ENCODE measurements around the gene SARNP. TPM values are rescaled to one million over a fixed set of nuclear protein-coding genes. Genes with fewer than 3 reads are reported as not detected.

SARNP gene
- total RNA-seq, 8 experiments from 2014 or later, result 81.9 to 148 (median 114) TPM

DNA sequence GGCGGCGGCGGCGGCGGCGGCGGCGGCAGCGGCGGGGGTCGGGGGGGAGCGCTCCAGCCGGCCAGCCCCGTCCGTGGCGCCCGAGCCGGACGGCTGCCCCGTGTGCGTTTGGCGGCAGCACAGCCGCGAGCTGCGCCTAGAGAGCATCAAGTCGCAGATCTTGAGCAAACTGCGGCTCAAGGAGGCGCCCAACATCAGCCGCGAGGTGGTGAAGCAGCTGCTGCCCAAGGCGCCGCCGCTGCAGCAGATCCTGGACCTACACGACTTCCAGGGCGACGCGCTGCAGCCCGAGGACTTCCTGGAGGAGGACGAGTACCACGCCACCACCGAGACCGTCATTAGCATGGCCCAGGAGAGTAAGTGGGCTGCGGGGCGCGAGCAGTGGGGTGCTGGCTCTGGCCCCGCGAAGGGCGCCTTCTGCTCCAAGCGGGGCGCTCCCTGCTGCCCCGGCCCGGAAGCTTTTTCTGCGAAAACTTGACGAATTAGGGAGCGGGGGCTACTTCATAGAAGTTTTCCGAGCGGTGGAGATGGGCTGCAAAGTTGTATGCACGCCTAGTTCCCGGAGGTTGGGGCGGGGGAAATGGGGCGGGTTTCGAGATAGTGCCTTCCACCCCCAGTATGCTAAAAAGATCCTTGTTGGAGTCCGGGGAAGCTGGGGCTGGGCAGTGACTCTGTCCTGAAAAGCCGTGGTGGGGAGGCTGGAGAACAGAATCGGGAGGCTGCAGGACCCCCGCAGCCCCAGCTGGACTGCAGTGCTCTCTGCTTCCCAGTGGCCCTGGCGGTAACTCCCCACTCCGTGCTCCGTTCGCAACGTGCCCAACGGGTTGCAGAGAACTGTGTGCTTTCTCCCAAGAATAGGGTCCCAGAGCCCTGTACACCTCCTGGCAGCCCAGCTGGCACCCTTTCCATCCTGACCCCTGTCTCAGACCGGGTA is 73.9 kb downstream of the SARNP start:
- peak; percentile 34 to 60 (median 46) for ATAC-seq (replicated peaks in 6 of 8)
- WGBS, 10 experiments, result 0% methylated on average over 7 of the region's 73 CpGs; no CpG with 5 or more reads in 9 of the 10 experiments
- peaks cover 26 to 33% of the 10 kb centered on the region in 2 donors for H3K4me1 ChIP-seq (replicated peaks in 1 of 2)
- H3K4me3 ChIP-seq, result peak overlapping the region; percentile 53 to 93 (median 65)
- in situ Hi-C loops (cut with MboI; ENCODE audit: low pct_unique_long_range_greater_than_20kb in 2 of 9, low sequenced_read_pairs in 9 of 9, unreplicated experiment in 9 of 9), result loop anchor here in 4 of 9 experiments (10.0 to 25.0 kb wide), 3 partner anchors 51 to 294 kb away; partner anchors contain the start of genes DGKA (in 3 of the 4), PYM1 (in 3 of the 4) and RPS26 (in 2 of the 4)
- peak overlapping the region; percentile 86 to 96 for H3K27ac ChIP-seq

DNA sequence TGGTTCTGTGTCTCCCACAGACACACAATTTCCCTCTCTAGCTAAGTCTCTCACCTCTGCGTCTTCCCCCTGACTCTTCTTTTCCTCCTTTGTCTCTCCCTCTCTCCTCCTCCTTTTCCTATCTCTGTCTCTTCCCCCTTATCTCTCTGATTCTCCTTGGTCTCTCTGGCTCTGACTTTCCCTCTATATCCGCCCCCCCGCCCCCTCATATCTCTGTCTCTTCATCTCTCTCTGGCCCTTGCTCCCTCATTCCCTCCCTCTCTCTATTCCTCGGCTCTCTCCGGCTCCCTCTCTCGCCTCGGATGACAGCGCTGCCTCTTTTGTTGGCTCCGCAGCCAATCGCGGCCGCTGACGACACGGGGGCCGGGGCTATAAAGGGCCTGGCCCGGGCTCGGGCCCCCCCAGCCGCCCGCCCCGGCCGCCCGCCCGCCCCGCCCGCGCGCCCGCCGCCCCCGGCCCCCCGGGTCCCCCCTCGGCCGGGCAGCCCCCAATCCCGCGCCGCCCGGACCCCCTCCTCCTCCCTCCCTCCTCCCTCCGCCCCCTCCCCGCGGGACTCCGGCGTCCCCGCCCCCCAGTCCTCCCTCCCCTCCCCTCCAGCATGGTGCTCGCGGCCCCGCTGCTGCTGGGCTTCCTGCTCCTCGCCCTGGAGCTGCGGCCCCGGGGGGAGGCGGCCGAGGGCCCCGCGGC is 74.7 kb downstream of the SARNP start, which contains the start of gene GDF11:
GDF11 (plus strand) TSS at position 404 of the 687 bp plus-strand sequence; CDS start at position 599, 195 bp downstream.
- peak; percentile 62 to 76 (median 66) for ATAC-seq (replicated peaks in 6 of 8)
- in situ Hi-C loops (cut with MboI; ENCODE audit: low pct_unique_long_range_greater_than_20kb in 2 of 9, low sequenced_read_pairs in 9 of 9, unreplicated experiment in 9 of 9), result loop anchor here in 4 of 9 experiments (10.0 to 25.0 kb wide), 3 partner anchors 52 to 294 kb away; partner anchors contain the start of genes DGKA (in 3 of the 4), PYM1 (in 3 of the 4) and RPS26 (in 2 of the 4)
- Histone ChIP-seq H3K27ac (peak within 1 kb of the TSS; percentile 86 to 96), H3K4me3 (peak within 1 kb of the TSS; percentile 53 to 93 (median 65)), H3K4me1 (replicated peaks in 1 of 2) (peaks cover 24 to 33% of the 10 kb centered on the region in 2 donors)
- WGBS, 10 experiments, result 0 to 4% (median 0%) methylated on average over 1 to 4 of the region's 53 CpGs; no CpG with 5 or more reads in 6 of the 10 experiments

DNA sequence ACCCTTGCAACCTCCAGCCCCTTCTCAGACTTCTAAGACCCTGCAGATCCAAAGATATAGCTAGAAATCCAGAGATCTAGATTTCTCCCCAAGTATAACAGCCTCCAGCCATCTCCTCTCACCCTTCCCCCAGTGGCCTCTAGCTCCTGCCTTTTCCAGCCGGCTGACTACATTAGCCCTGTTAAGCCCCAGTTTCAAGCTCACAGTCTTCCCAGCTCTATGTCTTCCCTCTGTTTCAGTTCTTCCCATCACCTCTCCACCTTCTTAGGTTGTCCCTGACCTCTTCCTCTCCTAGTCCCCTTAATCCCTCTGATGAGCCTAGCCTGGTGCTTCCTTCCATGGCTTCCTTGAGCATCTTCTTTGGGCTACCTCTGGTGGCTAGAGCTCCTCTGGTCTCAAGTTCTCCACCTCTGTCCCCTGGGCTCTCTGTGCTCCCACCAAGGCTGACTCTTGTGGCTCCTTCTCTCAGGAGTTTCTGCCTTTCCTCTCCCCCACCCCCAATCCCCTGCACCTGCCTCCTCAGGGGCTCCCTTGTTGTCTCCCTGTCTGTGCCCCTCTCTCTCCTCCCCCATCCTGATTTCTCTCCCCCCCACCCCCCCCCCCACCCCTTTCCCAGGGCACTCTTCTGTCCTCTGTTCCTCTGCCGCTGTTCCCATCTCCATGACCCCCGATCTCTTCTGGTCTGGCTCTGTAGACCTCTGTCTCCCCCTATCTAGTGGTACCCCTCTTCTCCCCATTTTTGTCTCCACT is 75.4 kb downstream of the SARNP start:
- peak overlapping the region; percentile 86 to 96 for H3K27ac ChIP-seq
- 0 to 40% (median 20%) methylated on average over 1 of the region's 3 CpGs; no CpG with 5 or more reads in 5 of the 10 experiments for WGBS, 10 experiments
- peak overlapping the region; percentile 53 to 93 (median 65) for H3K4me3 ChIP-seq
- ATAC-seq (replicated peaks in 6 of 8), result no peak
- in situ Hi-C loops (cut with MboI; ENCODE audit: low pct_unique_long_range_greater_than_20kb in 2 of 9, low sequenced_read_pairs in 9 of 9, unreplicated experiment in 9 of 9), result loop anchor here in 4 of 9 experiments (10.0 to 25.0 kb wide), 3 partner anchors 53 to 295 kb away; partner anchors contain the start of genes DGKA (in 3 of the 4), PYM1 (in 3 of the 4) and RPS26 (in 2 of the 4)
- H3K4me1 ChIP-seq (replicated peaks in 1 of 2), result peaks cover 16 to 36% of the 10 kb centered on the region in 2 donors

DNA sequence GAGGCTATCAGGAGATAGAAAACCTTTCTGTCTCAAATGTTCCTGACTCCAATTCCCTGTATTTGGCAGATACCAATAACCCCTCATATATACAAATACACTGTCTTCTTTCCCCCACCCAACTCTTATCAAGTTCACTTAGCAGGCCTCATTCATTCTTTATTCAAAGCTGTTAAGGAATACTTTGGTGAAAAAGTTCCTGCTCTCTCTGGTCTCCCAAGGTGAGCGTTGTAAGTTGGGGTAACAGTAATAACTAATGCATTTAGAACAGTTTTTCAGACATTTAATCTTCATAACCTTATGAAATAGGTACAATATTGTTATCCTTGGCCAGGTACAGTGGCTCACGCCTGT is 78.5 kb downstream of the SARNP start:
- H3K4me3 ChIP-seq, result peak overlapping the region; percentile 33 to 54 (median 37)
- WGBS, 10 experiments, result 80 to 100% (median 100%) methylated on average over 1 to 2 of the region's 2 CpGs; no CpG with 5 or more reads in 3 of the 10 experiments
- H3K27ac ChIP-seq, result no peak overlapping the region
- H3K4me1 ChIP-seq (replicated peaks in 1 of 2), result peaks cover 6 to 19% of the 10 kb centered on the region in 2 donors
- in situ Hi-C loops (cut with MboI; ENCODE audit: low pct_unique_long_range_greater_than_20kb in 2 of 9, low sequenced_read_pairs in 9 of 9, unreplicated experiment in 9 of 9), result loop anchor here in 5 of 9 experiments (10.0 to 25.0 kb wide), 3 partner anchors 198 to 298 kb away; partner anchors contain the start of genes DGKA (in 3 of the 5), PYM1 (in 3 of the 5) and RPS26 (in 2 of the 5)
- no peak for ATAC-seq (replicated peaks in 6 of 8)

DNA sequence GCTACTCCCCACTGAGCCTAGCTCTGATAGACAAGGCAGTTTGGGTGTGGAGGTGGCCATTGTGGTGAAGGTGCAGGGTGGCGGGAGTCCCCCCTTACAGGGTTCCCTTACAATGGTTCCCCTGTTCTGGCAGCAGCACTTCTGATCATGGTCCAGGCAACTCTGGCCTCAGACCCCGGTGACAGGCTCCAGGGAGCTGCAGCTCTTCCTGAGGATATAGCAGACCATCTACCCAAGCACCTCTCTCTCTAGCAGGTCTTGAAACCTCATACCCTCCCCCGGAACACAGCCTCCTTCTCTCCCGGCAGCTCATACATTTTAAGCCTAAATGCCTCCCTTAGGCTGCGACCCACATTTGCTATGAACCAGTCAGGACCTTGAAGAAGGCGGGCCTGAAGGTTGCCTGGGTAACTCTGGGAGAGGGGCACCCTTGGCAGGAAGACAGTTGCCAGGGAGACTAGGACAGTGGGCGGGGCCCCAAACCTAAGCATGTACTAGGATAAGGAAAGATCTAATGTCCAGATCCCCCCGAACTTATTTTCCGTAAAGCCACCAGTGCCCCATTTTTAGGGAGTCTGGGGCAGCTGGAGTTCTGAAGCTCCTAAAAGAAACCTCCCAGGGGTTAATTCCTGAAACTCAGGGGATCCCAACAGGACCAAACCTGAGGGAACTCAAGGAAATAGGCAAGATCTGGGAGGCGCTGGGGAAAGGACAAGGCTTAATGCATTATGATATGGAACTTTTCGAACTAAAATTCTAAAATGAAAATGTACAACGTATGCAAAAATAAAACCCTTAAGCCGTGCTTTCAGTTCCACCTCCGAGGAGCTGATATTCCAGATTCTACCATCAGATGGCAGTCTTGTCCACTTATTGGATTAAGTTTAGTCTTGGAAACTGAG is 79.2 kb downstream of the SARNP start:
- ATAC-seq (replicated peaks in 6 of 8), result peak; percentile 34 to 82 (median 76)
- peak overlapping the region; percentile 76 to 84 for H3K27ac ChIP-seq
- in situ Hi-C loops (cut with MboI; ENCODE audit: low pct_unique_long_range_greater_than_20kb in 2 of 9, low sequenced_read_pairs in 9 of 9, unreplicated experiment in 9 of 9), result loop anchor here in 5 of 9 experiments (10.0 to 25.0 kb wide), 3 partner anchors 199 to 299 kb away; partner anchors contain the start of genes DGKA (in 3 of the 5), PYM1 (in 3 of the 5) and RPS26 (in 2 of the 5)
- H3K4me3 ChIP-seq, result peak overlapping the region; percentile 33 to 54 (median 37)
- WGBS, 10 experiments, result 0 to 20% (median 0%) methylated on average over 2 to 8 of the region's 14 CpGs
- peaks cover 6 to 19% of the 10 kb centered on the region in 2 donors for H3K4me1 ChIP-seq (replicated peaks in 1 of 2)

DNA sequence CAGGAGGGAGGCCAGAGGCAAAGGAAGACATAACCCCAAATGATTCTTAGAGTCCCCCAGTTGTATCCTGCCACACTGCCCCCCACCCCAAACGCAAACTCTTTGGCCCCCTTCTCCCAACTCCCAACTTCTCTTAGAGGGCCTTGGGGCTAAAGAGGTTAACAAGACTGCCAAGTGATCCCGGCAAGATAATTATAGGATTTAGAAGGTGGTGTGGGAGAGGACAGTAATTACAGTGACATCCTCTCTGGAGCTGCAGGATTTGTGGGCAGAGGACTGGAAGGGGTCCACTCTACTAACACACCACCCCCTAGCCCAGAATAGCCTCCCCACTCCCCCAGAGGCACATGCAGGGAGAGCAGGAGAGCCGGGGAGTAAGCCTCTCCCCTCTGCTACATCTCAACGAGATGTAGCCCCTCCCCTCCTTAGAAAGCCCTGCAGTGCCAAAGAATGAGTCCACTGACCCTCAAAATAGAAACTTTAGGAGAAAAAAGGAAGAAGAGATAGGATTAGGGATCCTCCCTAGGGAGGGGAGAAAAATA is 79.9 kb downstream of the SARNP start:
- peak; percentile 3 to 63 (median 50) for ATAC-seq (replicated peaks in 6 of 8)
- Histone ChIP-seq H3K27ac (peak overlapping the region; percentile 76 to 84), H3K4me3 (peak overlapping the region; percentile 33 to 54 (median 37)), H3K4me1 (replicated peaks in 1 of 2) (peaks cover 6 to 19% of the 10 kb centered on the region in 2 donors)
- WGBS, 10 experiments, result 0 to 13% (median 7%) methylated on average over 1 to 3 of the region's 4 CpGs; no CpG with 5 or more reads in 7 of the 10 experiments
- in situ Hi-C loops (cut with MboI; ENCODE audit: low pct_unique_long_range_greater_than_20kb in 2 of 9, low sequenced_read_pairs in 9 of 9, unreplicated experiment in 9 of 9), result loop anchor here in 5 of 9 experiments (10.0 to 25.0 kb wide), 3 partner anchors 200 to 300 kb away; partner anchors contain the start of genes DGKA (in 3 of the 5), PYM1 (in 3 of the 5) and RPS26 (in 2 of the 5)

DNA sequence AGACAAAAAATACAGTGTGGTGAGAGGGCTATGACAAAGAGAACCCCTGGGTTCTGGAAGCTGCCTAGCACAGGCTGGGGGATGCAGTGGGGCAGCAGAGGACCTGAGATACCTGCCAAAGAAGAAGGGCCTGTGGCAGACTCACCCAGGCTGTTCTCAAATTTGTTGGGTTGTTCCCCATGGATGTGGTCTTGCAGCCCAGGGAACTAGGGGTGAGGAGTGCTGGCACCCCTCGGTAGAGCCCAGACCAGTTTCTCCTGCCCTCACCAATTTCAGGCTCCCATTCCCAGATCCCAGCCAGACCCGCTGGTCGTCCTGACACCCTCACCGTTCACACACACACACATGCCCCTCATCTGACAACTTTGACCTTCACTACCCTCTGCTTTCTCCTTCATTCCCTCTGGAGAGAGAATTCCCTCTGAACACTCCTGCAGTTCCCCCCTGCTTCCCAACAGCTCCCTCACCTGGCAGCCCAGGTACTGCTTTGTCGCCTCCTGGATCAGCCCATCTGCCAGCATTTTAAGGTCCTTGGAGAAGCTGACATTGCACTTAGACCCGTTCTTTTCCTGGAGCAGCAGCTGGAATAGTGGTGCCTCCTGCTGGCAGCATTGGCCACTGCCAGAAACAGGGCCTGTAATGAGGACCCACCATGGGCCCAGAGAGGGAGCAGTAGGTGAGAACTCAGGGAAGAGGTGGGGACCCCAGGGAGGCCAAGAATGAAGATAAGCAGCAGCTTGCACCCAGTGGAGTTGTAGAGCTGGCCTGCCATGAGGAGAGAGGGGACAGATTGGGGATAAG is 80.5 kb downstream of the SARNP start:
- Histone ChIP-seq H3K27ac (peak overlapping the region; percentile 76 to 84), H3K4me3 (peak overlapping the region; percentile 33 to 54 (median 37)), H3K4me1 (replicated peaks in 1 of 2) (peaks cover 4 to 18% of the 10 kb centered on the region in 2 donors)
- WGBS, 10 experiments, result 0 to 100% (median 40%) methylated on average over 1 to 3 of the region's 6 CpGs; no CpG with 5 or more reads in 1 of the 10 experiments
- ATAC-seq (replicated peaks in 6 of 8), result peak; percentile 23 to 69 (median 37)
- in situ Hi-C loops (cut with MboI; ENCODE audit: low pct_unique_long_range_greater_than_20kb in 2 of 9, low sequenced_read_pairs in 9 of 9, unreplicated experiment in 9 of 9), result loop anchor here in 5 of 9 experiments (10.0 to 25.0 kb wide), 3 partner anchors 200 to 300 kb away; partner anchors contain the start of genes DGKA (in 3 of the 5), PYM1 (in 3 of the 5) and RPS26 (in 2 of the 5)

DNA sequence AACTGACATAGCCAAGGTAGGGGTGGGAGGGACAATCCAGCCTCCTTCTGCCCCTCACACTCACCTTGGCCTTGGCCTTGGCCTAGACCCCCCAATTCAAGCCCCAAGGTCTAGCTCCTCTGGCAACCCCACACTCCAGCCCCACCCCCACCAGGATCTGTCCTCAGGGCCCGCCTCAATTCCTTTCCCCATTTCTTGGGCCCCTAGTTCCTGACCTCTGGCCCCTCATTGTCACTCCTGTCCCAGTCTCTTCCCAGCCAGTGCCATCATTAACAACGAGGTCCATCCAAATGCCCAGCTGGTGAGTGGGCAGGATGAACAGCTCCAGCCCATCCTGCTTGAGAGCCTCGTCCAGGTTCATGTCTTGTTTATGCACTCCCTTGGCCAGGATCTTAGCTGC is 81.4 kb downstream of the SARNP start:
- no peak for ATAC-seq (replicated peaks in 6 of 8)
- Histone ChIP-seq H3K4me3 (no peak overlapping the region), H3K27ac (no peak overlapping the region), H3K4me1 (replicated peaks in 1 of 2) (peaks cover 4 to 16% of the 10 kb centered on the region in 2 donors)
- in situ Hi-C loops (cut with MboI; ENCODE audit: low pct_unique_long_range_greater_than_20kb in 2 of 9, low sequenced_read_pairs in 9 of 9, unreplicated experiment in 9 of 9), result loop anchor here in 5 of 9 experiments (10.0 to 25.0 kb wide), 3 partner anchors 201 to 301 kb away; partner anchors contain the start of genes DGKA (in 3 of the 5), PYM1 (in 3 of the 5) and RPS26 (in 2 of the 5)
- WGBS, 10 experiments, result 20 to 100% (median 63%) methylated on average over 1 to 2 of the region's 3 CpGs; no CpG with 5 or more reads in 6 of the 10 experiments

DNA sequence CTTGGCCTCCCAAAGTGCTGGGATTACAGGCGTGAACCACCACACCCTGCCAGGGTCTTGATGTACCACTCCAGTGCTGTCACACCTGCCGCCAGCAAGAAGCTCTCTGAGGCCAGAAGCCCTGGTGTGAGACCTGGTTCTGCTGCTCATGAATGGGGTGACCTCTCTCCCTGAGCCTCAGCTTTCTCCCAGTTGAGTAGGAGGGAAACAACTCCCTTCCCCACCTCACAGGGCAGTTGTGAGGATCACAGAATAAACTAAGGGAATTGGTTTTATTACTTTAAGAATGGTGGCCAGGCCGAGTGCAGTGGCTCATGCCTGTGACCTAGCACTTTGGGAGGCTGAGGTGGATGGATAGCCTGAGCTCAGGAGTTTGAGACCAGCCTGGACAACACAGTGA is 82.9 kb downstream of the SARNP start:
- H3K27ac ChIP-seq, result no peak overlapping the region
- H3K4me1 ChIP-seq (replicated peaks in 1 of 2), result peaks cover 12 to 16% of the 10 kb centered on the region in 2 donors
- no peak for ATAC-seq (replicated peaks in 6 of 8)
- in situ Hi-C loops (cut with MboI; ENCODE audit: low pct_unique_long_range_greater_than_20kb in 2 of 9, low sequenced_read_pairs in 9 of 9, unreplicated experiment in 9 of 9), result loop anchor here in 5 of 9 experiments (10.0 to 25.0 kb wide), 3 partner anchors 203 to 303 kb away; partner anchors contain the start of genes DGKA (in 3 of the 5), PYM1 (in 3 of the 5) and RPS26 (in 2 of the 5)
- WGBS, 10 experiments, result 60 to 100% (median 90%) methylated on average over 1 to 2 of the region's 3 CpGs; no CpG with 5 or more reads in 7 of the 10 experiments
- H3K4me3 ChIP-seq, result no peak overlapping the region

Data from motor neuron (in vitro differentiated cells).